ENCODE results near the gene FAM229A.

FAM229A gene

GRCh38 chr1:32321712-32322291 is 40.5 kb downstream of the FAM229A start:
- DNase-seq, result no peak

GRCh38 chr1:32318127-32318869 is 44.0 kb downstream of the FAM229A start:
- no peak for DNase-seq

GRCh38 chr1:32316903-32317277 is 45.4 kb downstream of the FAM229A start:
- DNase-seq, result no peak

GRCh38 chr1:32311709-32312393 is 50.4 kb downstream of the FAM229A start:
- no peak for DNase-seq

Data from SHP77 (cell line).